Mammary epithelial cell (primary cell): Measurements from ENCODE around the gene DMTF1.

Experiments
- CTCF ChIP-seq, 2 donors: IDR thresholded peaks in 1 of 2; conservative IDR thresholded peaks in 1 of 2; 2 replicates each; pipeline ENCODE4 v1.5.1; 2011 to 2012; ENCODE audit warnings: inconsistent platforms in 2 of 2, low read length in 2 of 2, mild to moderate bottlenecking in 2 of 2, control low read depth in 1 of 2, low read depth in 1 of 2; ENCODE audit not compliant: insufficient read depth in 1 of 2; ENCODE audit errors: extremely low read depth in 1 of 2
- EZH2 ChIP-seq: IDR thresholded peaks from 2 replicates; pipeline ENCODE4 v1.6.1; 2012; ENCODE audit warnings: low read length, inconsistent platforms, borderline replicate concordance

GRCh38 chr7:87179180-87179579 is 26.9 kb downstream of the DMTF1 start:
- TF ChIP-seq CTCF (conservative IDR thresholded peaks at IDR 0.05 in 1 of 2, IDR thresholded peaks at IDR 0.05 in 1 of 2; ENCODE audit: extremely low read depth in 1 of 2, insufficient read depth in 1 of 2, low read depth in 1 of 2, low read length in 2 of 2) (no peak), EZH2 (no peak)
